ENCODE results near the gene SKAP1.

Gene SKAP1

DNA sequence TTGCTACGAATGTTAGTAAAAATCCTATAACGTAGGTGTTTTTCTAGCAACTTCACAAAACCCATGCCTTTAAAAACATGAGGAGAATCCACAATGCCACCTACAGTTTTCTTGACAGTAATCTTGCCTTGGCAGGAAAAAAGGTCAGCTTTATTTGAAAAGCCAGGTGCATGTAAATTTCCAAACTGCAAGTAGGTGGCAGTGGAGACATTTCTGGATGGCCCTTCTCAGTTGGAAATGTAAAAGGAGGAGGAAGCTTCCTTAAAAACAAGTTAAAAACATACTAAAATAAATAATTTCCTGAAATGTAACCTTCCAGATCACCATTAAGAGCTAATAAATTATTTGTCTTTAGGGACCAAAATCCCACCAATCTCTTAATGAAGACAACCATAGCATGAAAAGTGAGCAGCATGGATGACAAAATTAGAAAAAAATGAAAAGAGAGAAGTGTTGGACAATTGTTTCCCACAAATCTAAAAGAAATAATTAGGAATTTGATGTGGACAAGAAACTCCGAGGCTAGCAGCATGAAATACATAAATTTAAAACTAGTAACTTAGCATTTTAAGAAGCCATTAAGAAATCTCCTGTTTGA is 170.2 kb downstream of the SKAP1 start:
- peaks cover 24% of the 10 kb centered on the region for H3K27me3 ChIP-seq (ENCODE audit: insufficient read depth, poor library complexity, severe bottlenecking)
- no peak for TF ChIP-seq POLR2AphosphoS5 (IDR thresholded peaks at IDR 0.05; ENCODE audit: low read depth)
- TF ChIP-seq, protein P1, sequence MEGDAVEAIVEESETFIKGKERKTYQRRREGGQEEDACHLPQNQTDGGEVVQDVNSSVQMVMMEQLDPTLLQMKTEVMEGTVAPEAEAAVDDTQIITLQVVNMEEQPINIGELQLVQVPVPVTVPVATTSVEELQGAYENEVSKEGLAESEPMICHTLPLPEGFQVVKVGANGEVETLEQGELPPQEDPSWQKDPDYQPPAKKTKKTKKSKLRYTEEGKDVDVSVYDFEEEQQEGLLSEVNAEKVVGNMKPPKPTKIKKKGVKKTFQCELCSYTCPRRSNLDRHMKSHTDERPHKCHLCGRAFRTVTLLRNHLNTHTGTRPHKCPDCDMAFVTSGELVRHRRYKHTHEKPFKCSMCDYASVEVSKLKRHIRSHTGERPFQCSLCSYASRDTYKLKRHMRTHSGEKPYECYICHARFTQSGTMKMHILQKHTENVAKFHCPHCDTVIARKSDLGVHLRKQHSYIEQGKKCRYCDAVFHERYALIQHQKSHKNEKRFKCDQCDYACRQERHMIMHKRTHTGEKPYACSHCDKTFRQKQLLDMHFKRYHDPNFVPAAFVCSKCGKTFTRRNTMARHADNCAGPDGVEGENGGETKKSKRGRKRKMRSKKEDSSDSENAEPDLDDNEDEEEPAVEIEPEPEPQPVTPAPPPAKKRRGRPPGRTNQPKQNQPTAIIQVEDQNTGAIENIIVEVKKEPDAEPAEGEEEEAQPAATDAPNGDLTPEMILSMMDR (IDR thresholded peaks at IDR 0.05; ENCODE audit: insufficient read depth, low read length), result peak; percentile 12
- no peak for TF ChIP-seq SPI1 (IDR thresholded peaks at IDR 0.05; ENCODE audit: borderline replicate concordance, low read depth)
- no peak for TF ChIP-seq GABPA (IDR thresholded peaks at IDR 0.05; ENCODE audit: low read depth)
- TF ChIP-seq, protein P2, sequence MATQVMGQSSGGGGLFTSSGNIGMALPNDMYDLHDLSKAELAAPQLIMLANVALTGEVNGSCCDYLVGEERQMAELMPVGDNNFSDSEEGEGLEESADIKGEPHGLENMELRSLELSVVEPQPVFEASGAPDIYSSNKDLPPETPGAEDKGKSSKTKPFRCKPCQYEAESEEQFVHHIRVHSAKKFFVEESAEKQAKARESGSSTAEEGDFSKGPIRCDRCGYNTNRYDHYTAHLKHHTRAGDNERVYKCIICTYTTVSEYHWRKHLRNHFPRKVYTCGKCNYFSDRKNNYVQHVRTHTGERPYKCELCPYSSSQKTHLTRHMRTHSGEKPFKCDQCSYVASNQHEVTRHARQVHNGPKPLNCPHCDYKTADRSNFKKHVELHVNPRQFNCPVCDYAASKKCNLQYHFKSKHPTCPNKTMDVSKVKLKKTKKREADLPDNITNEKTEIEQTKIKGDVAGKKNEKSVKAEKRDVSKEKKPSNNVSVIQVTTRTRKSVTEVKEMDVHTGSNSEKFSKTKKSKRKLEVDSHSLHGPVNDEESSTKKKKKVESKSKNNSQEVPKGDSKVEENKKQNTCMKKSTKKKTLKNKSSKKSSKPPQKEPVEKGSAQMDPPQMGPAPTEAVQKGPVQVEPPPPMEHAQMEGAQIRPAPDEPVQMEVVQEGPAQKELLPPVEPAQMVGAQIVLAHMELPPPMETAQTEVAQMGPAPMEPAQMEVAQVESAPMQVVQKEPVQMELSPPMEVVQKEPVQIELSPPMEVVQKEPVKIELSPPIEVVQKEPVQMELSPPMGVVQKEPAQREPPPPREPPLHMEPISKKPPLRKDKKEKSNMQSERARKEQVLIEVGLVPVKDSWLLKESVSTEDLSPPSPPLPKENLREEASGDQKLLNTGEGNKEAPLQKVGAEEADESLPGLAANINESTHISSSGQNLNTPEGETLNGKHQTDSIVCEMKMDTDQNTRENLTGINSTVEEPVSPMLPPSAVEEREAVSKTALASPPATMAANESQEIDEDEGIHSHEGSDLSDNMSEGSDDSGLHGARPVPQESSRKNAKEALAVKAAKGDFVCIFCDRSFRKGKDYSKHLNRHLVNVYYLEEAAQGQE (IDR thresholded peaks at IDR 0.05; ENCODE audit: insufficient replicate concordance, low read depth), result no peak
- peak in 1 of 2 experiments; percentile 10 for DNase-seq (ENCODE audit: low read depth in 1 of 2, low spot score in 1 of 2)
- no peak overlapping the region for H3K27ac ChIP-seq (replicated peaks)
- no peak overlapping the region for H3K4me3 ChIP-seq (replicated peaks; ENCODE audit: insufficient read depth, low read length)

DNA sequence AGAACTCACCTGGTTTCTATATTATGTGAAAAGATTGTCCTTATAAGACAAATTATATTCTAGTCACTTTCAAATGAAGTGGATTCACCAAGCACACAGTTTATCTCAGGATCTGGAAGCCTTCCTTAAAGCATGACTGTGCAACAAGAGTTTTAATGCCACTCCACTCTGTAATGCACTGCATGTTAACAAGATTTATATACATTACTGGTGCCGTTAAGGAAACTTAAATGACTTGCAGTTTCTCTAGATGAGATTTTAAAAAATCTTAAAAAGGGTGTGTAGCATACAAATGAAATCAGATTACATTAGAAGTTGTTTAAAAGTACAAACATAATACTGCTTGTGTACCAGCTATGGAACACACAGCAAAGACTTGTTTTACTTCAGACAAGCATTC is 171.7 kb downstream of the SKAP1 start:
- TF ChIP-seq, protein P1 (IDR thresholded peaks at IDR 0.05; ENCODE audit: insufficient read depth, low read length), result no peak
- no peak for TF ChIP-seq SPI1 (IDR thresholded peaks at IDR 0.05; ENCODE audit: borderline replicate concordance, low read depth)
- no peak for TF ChIP-seq GABPA (IDR thresholded peaks at IDR 0.05; ENCODE audit: low read depth)
- no peak for TF ChIP-seq POLR2AphosphoS5 (IDR thresholded peaks at IDR 0.05; ENCODE audit: low read depth)
- TF ChIP-seq, protein P2 (IDR thresholded peaks at IDR 0.05; ENCODE audit: insufficient replicate concordance, low read depth), result no peak
- DNase-seq (ENCODE audit: low read depth in 1 of 2, low spot score in 1 of 2), result no peak
- no peak overlapping the region for H3K4me3 ChIP-seq (replicated peaks; ENCODE audit: insufficient read depth, low read length)
- H3K27ac ChIP-seq (replicated peaks), result no peak overlapping the region
- peaks cover 23% of the 10 kb centered on the region for H3K27me3 ChIP-seq (ENCODE audit: insufficient read depth, poor library complexity, severe bottlenecking)

DNA sequence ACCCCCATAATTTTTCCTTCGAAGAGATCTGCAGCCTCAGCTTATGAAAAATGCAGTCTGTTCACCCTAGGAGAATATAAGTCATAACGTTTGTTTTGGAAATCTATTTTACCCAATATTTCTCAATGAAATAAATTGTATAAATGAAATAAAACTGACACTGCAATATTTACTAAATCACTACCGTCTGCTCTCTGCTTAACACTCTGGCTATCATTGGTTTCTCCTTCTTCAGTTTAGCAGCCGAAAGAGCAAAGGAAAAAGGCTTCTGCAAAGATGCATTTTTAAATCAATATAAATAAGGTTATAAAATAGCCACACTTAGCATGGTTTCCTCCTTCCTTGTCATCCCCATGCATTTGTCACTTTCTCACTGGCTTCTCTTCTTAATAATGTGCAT is 174.3 kb downstream of the SKAP1 start:
- Histone ChIP-seq H3K4me3 (replicated peaks; ENCODE audit: insufficient read depth, low read length) (no peak overlapping the region), H3K27me3 (ENCODE audit: insufficient read depth, poor library complexity, severe bottlenecking) (peaks cover 26% of the 10 kb centered on the region), H3K27ac (replicated peaks) (no peak overlapping the region)
- no peak for DNase-seq (ENCODE audit: low read depth in 1 of 2, low spot score in 1 of 2)
- TF ChIP-seq SPI1 (IDR thresholded peaks at IDR 0.05; ENCODE audit: borderline replicate concordance, low read depth), result no peak
- no peak for TF ChIP-seq GABPA (IDR thresholded peaks at IDR 0.05; ENCODE audit: low read depth)
- TF ChIP-seq, protein P1 (IDR thresholded peaks at IDR 0.05; ENCODE audit: insufficient read depth, low read length), result no peak
- TF ChIP-seq, protein P2 (IDR thresholded peaks at IDR 0.05; ENCODE audit: insufficient replicate concordance, low read depth), result no peak
- TF ChIP-seq POLR2AphosphoS5 (IDR thresholded peaks at IDR 0.05; ENCODE audit: low read depth), result no peak

Data from HL-60 (cell line).